ENCODE data around the gene AGBL4.

DNA sequence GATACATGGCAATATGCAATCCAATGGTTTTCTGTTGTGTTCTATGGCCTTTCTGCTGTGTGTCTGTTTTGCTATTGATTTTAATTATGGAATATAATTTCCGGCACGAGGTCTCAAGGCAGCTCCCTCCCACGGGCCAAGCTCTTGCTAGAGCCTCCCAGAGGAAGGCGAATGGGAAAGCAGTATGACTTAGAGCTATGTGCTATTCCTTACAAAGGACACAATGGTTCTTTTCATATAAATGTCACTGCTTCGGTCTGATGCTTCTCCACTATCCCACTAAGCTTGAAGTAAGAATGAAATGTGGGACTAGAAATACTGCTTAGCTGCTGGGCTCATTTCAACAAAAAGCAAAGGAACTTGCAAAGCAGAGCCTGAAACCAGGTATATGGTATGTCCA lies 924.9 kb downstream of the AGBL4 start:
- TF ChIP-seq, protein P1, sequence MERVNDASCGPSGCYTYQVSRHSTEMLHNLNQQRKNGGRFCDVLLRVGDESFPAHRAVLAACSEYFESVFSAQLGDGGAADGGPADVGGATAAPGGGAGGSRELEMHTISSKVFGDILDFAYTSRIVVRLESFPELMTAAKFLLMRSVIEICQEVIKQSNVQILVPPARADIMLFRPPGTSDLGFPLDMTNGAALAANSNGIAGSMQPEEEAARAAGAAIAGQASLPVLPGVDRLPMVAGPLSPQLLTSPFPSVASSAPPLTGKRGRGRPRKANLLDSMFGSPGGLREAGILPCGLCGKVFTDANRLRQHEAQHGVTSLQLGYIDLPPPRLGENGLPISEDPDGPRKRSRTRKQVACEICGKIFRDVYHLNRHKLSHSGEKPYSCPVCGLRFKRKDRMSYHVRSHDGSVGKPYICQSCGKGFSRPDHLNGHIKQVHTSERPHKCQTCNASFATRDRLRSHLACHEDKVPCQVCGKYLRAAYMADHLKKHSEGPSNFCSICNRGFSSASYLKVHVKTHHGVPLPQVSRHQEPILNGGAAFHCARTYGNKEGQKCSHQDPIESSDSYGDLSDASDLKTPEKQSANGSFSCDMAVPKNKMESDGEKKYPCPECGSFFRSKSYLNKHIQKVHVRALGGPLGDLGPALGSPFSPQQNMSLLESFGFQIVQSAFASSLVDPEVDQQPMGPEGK (CRISPR knock-in tag; IDR thresholded peaks at IDR 0.05; ENCODE audit: borderline replicate concordance): no peak
- TF ChIP-seq ISL1 (CRISPR knock-in tag; IDR thresholded peaks at IDR 0.05) (no peak), BACH2 (CRISPR knock-in tag; IDR thresholded peaks at IDR 0.05; ENCODE audit: borderline replicate concordance) (no peak), ZNF565 (CRISPR knock-in tag; conservative IDR thresholded peaks at IDR 0.05; ENCODE audit: low read depth) (no peak), ZFP3 (CRISPR knock-in tag; IDR thresholded peaks at IDR 0.05) (no peak), ARNTL (CRISPR knock-in tag; IDR thresholded peaks at IDR 0.05; ENCODE audit: borderline replicate concordance, low read depth) (no peak), PPARA (CRISPR knock-in tag; IDR thresholded peaks at IDR 0.05; ENCODE audit: borderline replicate concordance) (no peak), RARB (CRISPR knock-in tag; IDR thresholded peaks at IDR 0.05) (no peak), POU6F1 (CRISPR knock-in tag; IDR thresholded peaks at IDR 0.05; ENCODE audit: borderline replicate concordance, low read depth) (no peak), SNAI2 (CRISPR knock-in tag; IDR thresholded peaks at IDR 0.05) (no peak)
